Psoas muscle (tissue), 8 donors: ENCODE measurements around the gene NOP56. TPM values are rescaled to one million over a fixed set of nuclear protein-coding genes. Genes with fewer than 3 reads are reported as not detected.

ENCODE experiments used
- ATAC-seq, 4 donors: fragments of 200-7000 bp; cut with Tn5 transposase; one replicate each; pipeline ENCODE4 v1.9.1; 2020; ENCODE audit warnings: moderate library complexity in 3 of 4, mild to moderate bottlenecking in 2 of 4
- DNase-seq, 2 donors: peaks; one replicate each; pipeline ENCODE4 v3.0.0-alpha.2; 2020
- H3K27ac ChIP-seq: fragments of 200-600 bp; one replicate; pipeline ENCODE4 v1.8.0; 2022
- H3K27me3 ChIP-seq, 3 donors: fragments of 200-600 bp in 1 of 3; one replicate each; pipeline versions ENCODE4 v1.6.1 to v1.8.0; 2013 to 2022; ENCODE audit warnings: low read length in 2 of 3, mild to moderate bottlenecking in 2 of 3, moderate library complexity in 1 of 3; ENCODE audit not compliant: insufficient read depth in 3 of 3
- H3K36me3 ChIP-seq, 2 donors: fragments of 200-600 bp in 1 of 2; one replicate each; pipeline versions ENCODE4 v1.6.1 to v1.8.0; 2013 to 2022; ENCODE audit warnings: low read depth in 1 of 2, mild to moderate bottlenecking in 1 of 2, moderate library complexity in 1 of 2; ENCODE audit not compliant: insufficient read depth in 1 of 2
- H3K4me1 ChIP-seq: fragments of 200-600 bp; one replicate; pipeline ENCODE4 v1.8.0; 2022
- H3K4me3 ChIP-seq: fragments of 200-600 bp; one replicate; pipeline ENCODE4 v1.8.0; 2022; ENCODE audit warnings: mild to moderate bottlenecking
- H3K9me3 ChIP-seq: fragments of 200-600 bp; one replicate; pipeline ENCODE4 v1.8.0; 2022
- WGBS, 3 donors: extraction: QIAGEN DNeasy Blood & Tissue Kit; methylation state at CpG; one replicate each; pipeline versions ENCODE4 v1.1.6 to v1.1.7; 2013; 5-methylcytosine and 5-hydroxymethylcytosine counted together
- intact Hi-C, 2 donors: fragments of 100-400 bp; cut with DNase I; formaldehyde crosslinking; loops; one replicate each; pipeline versions ENCODE4 v1.11.0 to v1.14.2; 2022
- polyA plus RNA-seq, 3 donors: library from polyadenylated mRNA; stranded (reverse); fragments of 200-250 nt; gene quantifications; one replicate each; pipeline ENCODE4 v1.2.3, GENCODE V29; 2013
- total RNA-seq, 4 donors: library from RNA; stranded (reverse); fragmentation: NEBNext Ultra II Directional in 2 of 4; extraction: Animal tissue kit (Norgen Biotek cat#: 25700) in 2 of 4; gene quantifications; one replicate each; pipeline versions ENCODE4 v1.2.1 to v1.2.4, GENCODE V29; 2021 to 2023
- TF ChIP-seq, protein P1 (sequence below): fragments of 200-600 bp; IDR thresholded peaks from one replicate; pipeline ENCODE4 v1.8.0; 2022; ENCODE audit warnings: antibody characterized with exemption
- donor health status: healthy with polysubstance abuse.
- donor health status: DM: no; HTN: no; CAD: no; lungs with moderate emphysema.
- donor health status: Bipolar disorder and iron deficiency.
- donor health status: healthy.
- donor health status: DM: yes; HTN: yes; CAD: no.
- donor health status: DM: no; HTN: no; CAD: no.
- donor health status: DM: no; HTN: no; CAD: no.
- donor health status: DM: yes; HTN: yes; CAD: no.

The NOP56 gene
- total and polyA plus RNA-seq, 7 donors = 63.2 to 173 (median 91.6) TPM

GRCh38 chr20:2698186-2698817 lies 45.9 kb downstream of the NOP56 start:
- DNase-seq (no peak), ATAC-seq (no peak)
- H3K4me3 ChIP-seq = no peak overlapping the region
- no peaks in the 10 kb centered on the region for H3K36me3 ChIP-seq
- no peaks in the 10 kb centered on the region for H3K9me3 ChIP-seq
- TF ChIP-seq, protein P1, sequence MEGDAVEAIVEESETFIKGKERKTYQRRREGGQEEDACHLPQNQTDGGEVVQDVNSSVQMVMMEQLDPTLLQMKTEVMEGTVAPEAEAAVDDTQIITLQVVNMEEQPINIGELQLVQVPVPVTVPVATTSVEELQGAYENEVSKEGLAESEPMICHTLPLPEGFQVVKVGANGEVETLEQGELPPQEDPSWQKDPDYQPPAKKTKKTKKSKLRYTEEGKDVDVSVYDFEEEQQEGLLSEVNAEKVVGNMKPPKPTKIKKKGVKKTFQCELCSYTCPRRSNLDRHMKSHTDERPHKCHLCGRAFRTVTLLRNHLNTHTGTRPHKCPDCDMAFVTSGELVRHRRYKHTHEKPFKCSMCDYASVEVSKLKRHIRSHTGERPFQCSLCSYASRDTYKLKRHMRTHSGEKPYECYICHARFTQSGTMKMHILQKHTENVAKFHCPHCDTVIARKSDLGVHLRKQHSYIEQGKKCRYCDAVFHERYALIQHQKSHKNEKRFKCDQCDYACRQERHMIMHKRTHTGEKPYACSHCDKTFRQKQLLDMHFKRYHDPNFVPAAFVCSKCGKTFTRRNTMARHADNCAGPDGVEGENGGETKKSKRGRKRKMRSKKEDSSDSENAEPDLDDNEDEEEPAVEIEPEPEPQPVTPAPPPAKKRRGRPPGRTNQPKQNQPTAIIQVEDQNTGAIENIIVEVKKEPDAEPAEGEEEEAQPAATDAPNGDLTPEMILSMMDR = no peak
- intact Hi-C loops = loop anchor here in 1 of 2 donors (10.0 kb wide), 1 partner anchor 156 kb away; no protein-coding TSS in a partner anchor
- H3K4me1 ChIP-seq = no peaks in the 10 kb centered on the region
- WGBS, 3 donors = 64 to 87% (median 79%) methylated on average over 4 of the region's 4 CpGs
- peaks cover 0 to 47% (median 18%) of the 10 kb centered on the region in 3 donors for H3K27me3 ChIP-seq
- no peak overlapping the region for H3K27ac ChIP-seq

DNA sequence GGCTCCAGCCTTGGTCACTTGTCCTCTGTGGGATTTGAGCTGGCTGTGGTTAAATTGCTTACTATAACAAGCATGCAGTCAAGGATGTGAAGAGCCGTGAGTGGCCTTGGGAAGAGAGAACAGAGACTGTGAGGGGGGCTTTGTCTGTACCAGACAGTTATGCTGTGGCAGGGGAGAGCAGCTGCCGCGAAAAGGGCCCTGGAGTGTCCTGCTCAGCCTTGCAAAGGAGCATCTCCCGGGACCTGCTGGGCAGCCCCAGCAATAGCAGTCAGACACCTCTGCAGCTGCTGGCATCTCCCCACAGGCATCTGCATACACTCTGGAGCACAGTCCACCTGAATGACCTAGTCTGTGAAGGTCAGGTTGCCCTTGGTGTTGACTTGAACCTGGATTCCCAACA lies 46.5 kb downstream of the NOP56 start:
- WGBS, 3 donors = 52 to 57% (median 54%) methylated on average over 4 of the region's 4 CpGs
- no peak for ATAC-seq
- H3K36me3 ChIP-seq = no peaks in the 10 kb centered on the region
- H3K27ac ChIP-seq = no peak overlapping the region
- TF ChIP-seq, protein P1 = no peak
- H3K4me3 ChIP-seq = no peak overlapping the region
- H3K27me3 ChIP-seq = peaks cover 0 to 41% (median 14%) of the 10 kb centered on the region in 3 donors
- no peak for DNase-seq
- intact Hi-C loops = loop anchor here in 1 of 2 donors (10.0 kb wide), 1 partner anchor 156 kb away; no protein-coding TSS in a partner anchor
- no peaks in the 10 kb centered on the region for H3K4me1 ChIP-seq
- no peaks in the 10 kb centered on the region for H3K9me3 ChIP-seq

DNA sequence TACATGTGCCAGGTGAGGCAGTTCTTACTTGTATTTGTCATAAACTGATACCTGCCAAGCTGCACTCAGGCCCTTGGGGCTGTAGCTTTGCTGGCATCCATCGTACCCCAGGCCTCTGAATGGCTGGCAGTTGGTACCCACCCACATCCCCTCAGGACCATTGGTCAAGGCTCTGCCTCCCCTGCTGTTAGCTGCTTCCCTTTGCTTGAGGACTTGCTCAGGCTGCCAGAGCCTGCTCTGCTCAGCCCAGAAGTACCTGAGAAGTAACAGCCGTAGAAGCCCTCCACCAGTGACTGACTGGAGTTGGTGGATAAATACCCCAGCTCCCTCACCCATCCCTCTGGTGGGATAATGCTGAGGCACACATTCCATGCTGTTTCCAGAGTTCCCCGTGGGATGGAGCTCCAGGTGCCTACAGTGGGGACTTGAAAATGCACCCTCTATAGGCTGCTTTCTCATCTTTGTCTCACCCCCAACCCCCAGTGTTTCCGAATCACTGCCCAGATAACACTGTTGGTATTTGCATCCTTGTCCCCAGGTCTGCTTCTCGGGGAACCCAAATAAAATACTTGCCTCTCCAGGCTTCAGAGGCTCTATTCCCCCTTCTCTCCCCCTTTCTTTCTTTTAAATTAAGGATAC lies 47.5 kb downstream of the NOP56 start:
- TF ChIP-seq, protein P1 = no peak
- peaks cover 0 to 38% (median 7%) of the 10 kb centered on the region in 3 donors for H3K27me3 ChIP-seq
- no peaks in the 10 kb centered on the region for H3K9me3 ChIP-seq
- WGBS, 3 donors = 78 to 82% (median 78%) methylated on average over 5 of the region's 5 CpGs
- DNase-seq = no peak
- H3K27ac ChIP-seq = no peak overlapping the region
- intact Hi-C loops = loop anchor here in 1 of 2 donors (10.0 kb wide), 1 partner anchor 155 kb away; no protein-coding TSS in a partner anchor
- H3K4me1 ChIP-seq = no peaks in the 10 kb centered on the region
- no peaks in the 10 kb centered on the region for H3K36me3 ChIP-seq
- ATAC-seq = no peak
- no peak overlapping the region for H3K4me3 ChIP-seq

- Histone ChIP-seq H3K27ac (no peak overlapping the region), H3K4me3 (no peak overlapping the region), H3K9me3 (no peaks in the 10 kb centered on the region), H3K36me3 (no peaks in the 10 kb centered on the region), H3K4me1 (no peaks in the 10 kb centered on the region), H3K27me3 (peaks cover 0 to 30% (median 5%) of the 10 kb centered on the region in 3 donors)
- WGBS, 3 donors = 39 to 48% (median 46%) methylated on average over 9 of the region's 9 CpGs
- intact Hi-C loops = no loop called here
- ATAC-seq (no peak), DNase-seq (no peak)
- TF ChIP-seq, protein P1 = no peak
Observed at GRCh38 chr20:2700913-2701620, 48.6 kb downstream of the NOP56 start.
